ENCODE data around the gene SCTR. TPM values are rescaled to one million over a fixed set of nuclear protein-coding genes. Genes with fewer than 3 reads are reported as not detected.

The SCTR gene
- total and polyA plus RNA-seq, 2 of the 13 experiments (the other 11 are each of a cell fraction or from before 2014, with no cell fraction given): not detected

DNA sequence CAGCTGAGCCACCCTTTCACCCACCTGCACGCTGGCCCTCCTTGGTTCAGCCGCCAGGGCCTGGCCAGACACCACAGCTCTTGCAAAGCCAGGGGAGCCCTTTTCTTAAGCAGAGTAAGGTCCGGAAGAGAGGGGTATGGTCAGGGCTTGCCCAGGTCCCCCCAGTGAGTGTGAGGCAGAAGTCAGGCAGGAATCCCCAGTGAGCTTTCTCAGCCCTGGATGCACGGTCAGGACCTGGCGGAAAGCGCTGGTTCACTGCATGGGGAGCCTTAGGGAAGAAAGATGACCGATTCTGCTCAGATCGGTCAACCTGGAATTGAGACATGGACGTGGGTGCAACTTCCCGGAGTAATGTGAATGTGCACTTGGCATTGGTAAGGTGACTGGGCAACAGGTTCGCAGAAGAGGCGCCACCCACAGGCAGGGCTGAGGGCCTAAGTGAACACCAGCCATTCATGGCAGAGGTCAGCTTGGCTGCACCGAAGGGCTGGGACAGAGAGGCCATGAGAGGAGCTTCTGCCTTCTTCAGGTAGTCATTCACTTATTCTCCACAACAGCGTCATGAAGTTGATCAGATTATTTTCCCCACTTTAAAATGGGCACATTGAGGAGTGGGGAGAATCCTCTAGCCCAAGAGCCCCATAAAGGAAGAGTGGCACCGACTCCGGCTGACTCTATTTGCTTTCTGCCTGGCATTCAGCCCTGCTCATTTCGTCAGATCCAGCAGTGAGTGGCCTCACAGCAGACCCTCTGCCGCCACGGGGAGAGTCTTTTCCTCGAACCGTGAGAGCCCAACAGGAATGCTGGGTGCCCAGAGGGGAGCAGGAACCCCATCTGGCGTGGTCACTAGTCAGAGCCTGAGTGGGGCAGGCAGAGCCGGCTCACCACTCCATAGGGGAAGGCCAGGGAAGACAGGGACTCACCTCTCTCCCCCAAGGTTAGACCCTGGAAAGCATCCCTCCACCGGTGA is 35.8 kb downstream of the SCTR start (continued):
- TF ChIP-seq, protein P1, sequence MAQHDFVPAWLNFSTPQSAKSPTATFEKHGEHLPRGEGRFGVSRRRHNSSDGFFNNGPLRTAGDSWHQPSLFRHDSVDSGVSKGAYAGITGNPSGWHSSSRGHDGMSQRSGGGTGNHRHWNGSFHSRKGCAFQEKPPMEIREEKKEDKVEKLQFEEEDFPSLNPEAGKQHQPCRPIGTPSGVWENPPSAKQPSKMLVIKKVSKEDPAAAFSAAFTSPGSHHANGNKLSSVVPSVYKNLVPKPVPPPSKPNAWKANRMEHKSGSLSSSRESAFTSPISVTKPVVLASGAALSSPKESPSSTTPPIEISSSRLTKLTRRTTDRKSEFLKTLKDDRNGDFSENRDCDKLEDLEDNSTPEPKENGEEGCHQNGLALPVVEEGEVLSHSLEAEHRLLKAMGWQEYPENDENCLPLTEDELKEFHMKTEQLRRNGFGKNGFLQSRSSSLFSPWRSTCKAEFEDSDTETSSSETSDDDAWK (CRISPR knock-in tag; IDR thresholded peaks at IDR 0.05): no peak
- TF ChIP-seq FIP1L1 (IDR thresholded peaks at IDR 0.05; ENCODE audit: borderline replicate concordance, insufficient read depth, low read depth, low read length) (no peak), ELF4 (CRISPR knock-in tag; IDR thresholded peaks at IDR 0.05; ENCODE audit: borderline replicate concordance) (no peak), ZNF768 (CRISPR knock-in tag; IDR thresholded peaks at IDR 0.05) (no peak), CEBPG (CRISPR knock-in tag; IDR thresholded peaks at IDR 0.05) (no peak), TOE1 (CRISPR knock-in tag; IDR thresholded peaks at IDR 0.05) (no peak), ZNF225 (CRISPR knock-in tag; IDR thresholded peaks at IDR 0.05) (no peak), MLLT10 (CRISPR knock-in tag; IDR thresholded peaks at IDR 0.05) (no peak), ZNF607 (CRISPR knock-in tag; IDR thresholded peaks at IDR 0.05; ENCODE audit: borderline replicate concordance) (no peak), KAT8 (CRISPR knock-in tag; IDR thresholded peaks at IDR 0.05) (peak; percentile 5; the same call in 1 of the 2 replicates), IKZF4 (CRISPR knock-in tag; IDR thresholded peaks at IDR 0.05; ENCODE audit: borderline replicate concordance, low read depth, not compliant biosample characterization) (no peak), ZNF207 (IDR thresholded peaks at IDR 0.05; ENCODE audit: borderline replicate concordance) (no peak), ZNF264 (CRISPR knock-in tag; IDR thresholded peaks at IDR 0.05) (no peak), ZC3H4 (CRISPR knock-in tag; IDR thresholded peaks at IDR 0.05; ENCODE audit: borderline replicate concordance) (no peak), AHR (CRISPR knock-in tag; IDR thresholded peaks at IDR 0.05) (no peak), TP53 (CRISPR knock-in tag; conservative IDR thresholded peaks at IDR 0.05) (0 out of 2 replicates have a peak, but pooled peaks have one; percentile 5), PRPF4 (IDR thresholded peaks at IDR 0.05; ENCODE audit: low read depth, low read length, poor library complexity, severe bottlenecking) (peak; percentile 86), ZNF17 (CRISPR knock-in tag; IDR thresholded peaks at IDR 0.05) (no peak), ZBTB7B (CRISPR knock-in tag; IDR thresholded peaks at IDR 0.05) (peak; percentile 3; the same call in 1 of the 2 replicates)
- TF ChIP-seq, protein P2, sequence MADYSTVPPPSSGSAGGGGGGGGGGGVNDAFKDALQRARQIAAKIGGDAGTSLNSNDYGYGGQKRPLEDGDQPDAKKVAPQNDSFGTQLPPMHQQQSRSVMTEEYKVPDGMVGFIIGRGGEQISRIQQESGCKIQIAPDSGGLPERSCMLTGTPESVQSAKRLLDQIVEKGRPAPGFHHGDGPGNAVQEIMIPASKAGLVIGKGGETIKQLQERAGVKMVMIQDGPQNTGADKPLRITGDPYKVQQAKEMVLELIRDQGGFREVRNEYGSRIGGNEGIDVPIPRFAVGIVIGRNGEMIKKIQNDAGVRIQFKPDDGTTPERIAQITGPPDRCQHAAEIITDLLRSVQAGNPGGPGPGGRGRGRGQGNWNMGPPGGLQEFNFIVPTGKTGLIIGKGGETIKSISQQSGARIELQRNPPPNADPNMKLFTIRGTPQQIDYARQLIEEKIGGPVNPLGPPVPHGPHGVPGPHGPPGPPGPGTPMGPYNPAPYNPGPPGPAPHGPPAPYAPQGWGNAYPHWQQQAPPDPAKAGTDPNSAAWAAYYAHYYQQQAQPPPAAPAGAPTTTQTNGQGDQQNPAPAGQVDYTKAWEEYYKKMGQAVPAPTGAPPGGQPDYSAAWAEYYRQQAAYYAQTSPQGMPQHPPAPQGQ (CRISPR knock-in tag; IDR thresholded peaks at IDR 0.05; ENCODE audit: borderline replicate concordance): no peak
- TF ChIP-seq, protein P3, sequence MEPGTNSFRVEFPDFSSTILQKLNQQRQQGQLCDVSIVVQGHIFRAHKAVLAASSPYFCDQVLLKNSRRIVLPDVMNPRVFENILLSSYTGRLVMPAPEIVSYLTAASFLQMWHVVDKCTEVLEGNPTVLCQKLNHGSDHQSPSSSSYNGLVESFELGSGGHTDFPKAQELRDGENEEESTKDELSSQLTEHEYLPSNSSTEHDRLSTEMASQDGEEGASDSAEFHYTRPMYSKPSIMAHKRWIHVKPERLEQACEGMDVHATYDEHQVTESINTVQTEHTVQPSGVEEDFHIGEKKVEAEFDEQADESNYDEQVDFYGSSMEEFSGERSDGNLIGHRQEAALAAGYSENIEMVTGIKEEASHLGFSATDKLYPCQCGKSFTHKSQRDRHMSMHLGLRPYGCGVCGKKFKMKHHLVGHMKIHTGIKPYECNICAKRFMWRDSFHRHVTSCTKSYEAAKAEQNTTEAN (CRISPR knock-in tag; conservative IDR thresholded peaks at IDR 0.05): no peak
- TF ChIP-seq, protein P4, sequence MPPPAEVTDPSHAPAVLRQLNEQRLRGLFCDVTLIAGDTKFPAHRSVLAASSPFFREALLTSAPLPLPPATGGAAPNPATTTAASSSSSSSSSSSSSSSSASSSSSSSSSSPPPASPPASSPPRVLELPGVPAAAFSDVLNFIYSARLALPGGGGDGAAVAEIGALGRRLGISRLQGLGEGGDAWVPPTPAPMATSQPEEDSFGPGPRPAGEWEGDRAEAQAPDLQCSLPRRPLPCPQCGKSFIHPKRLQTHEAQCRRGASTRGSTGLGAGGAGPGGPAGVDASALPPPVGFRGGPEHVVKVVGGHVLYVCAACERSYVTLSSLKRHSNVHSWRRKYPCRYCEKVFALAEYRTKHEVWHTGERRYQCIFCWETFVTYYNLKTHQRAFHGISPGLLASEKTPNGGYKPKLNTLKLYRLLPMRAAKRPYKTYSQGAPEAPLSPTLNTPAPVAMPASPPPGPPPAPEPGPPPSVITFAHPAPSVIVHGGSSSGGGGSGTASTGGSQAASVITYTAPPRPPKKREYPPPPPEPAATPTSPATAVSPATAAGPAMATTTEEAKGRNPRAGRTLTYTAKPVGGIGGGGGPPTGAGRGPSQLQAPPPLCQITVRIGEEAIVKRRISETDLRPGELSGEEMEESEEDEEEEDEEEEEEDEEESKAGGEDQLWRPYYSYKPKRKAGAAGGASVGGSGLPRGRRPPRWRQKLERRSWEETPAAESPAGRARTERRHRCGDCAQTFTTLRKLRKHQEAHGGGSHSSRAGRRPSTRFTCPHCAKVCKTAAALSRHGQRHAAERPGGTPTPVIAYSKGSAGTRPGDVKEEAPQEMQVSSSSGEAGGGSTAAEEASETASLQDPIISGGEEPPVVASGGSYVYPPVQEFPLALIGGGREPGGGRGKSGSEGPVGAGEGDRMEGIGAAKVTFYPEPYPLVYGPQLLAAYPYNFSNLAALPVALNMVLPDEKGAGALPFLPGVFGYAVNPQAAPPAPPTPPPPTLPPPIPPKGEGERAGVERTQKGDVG (CRISPR knock-in tag; IDR thresholded peaks at IDR 0.05; ENCODE audit: borderline replicate concordance): peak; percentile 36; the same call in 1 of the 2 replicates
